Left kidney (tissue), 2 donors: ENCODE results near the gene UCK1. TPM values are rescaled to one million over a fixed set of nuclear protein-coding genes. Genes with fewer than 3 reads are reported as not detected.
"Not testable (repeated sequence)": the region's sequence is repeated elsewhere in the genome, so short reads cannot be mapped to it uniquely, and the experiment has no call there.

ENCODE experiments used
- DNase-seq: peaks from one replicate; pipeline ENCODE4 v3.0.0-alpha.2; 2013
- polyA plus RNA-seq: library from polyadenylated mRNA; unstranded; fragments of 120-200 nt; gene quantifications from one replicate; pipeline ENCODE4 v1.2.1, GENCODE V29; 2013; ENCODE audit not compliant: insufficient read length

UCK1 gene
- polyA plus RNA-seq, 1 donor, result 37.5 TPM

DNA sequence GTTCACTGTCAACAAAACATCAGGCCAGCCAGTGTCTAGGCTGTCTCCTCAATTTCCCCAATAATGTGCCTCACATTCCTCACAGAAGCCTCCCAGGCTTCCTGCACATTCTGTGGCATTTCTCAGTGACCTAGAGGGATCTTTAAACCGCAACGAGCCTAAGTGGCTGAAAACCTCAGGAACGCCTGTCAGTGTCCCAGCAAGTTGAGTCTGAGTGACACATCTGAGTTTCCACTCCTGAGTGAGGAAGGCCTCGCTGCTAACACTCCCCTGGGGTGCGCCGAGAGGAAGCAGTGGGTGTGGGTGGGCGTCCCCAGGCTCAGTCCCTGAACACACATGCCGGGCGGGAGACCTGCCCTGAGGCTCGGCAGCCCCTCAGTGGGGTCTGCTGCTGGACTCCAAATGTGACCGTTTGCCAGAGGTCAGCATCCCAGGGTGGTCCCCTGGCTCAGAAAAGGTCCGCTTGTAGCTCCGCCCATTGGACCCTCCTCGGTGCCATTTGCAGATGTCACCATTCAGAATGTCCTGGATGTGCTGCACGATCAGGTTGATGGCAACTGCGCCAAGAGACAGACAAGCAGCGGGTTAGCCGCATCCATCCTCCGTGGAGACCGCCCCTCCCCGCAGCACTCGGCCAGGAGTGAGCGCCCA lies 6.3 kb downstream of the UCK1 start:
- DNase-seq, result no peak

- no peak for DNase-seq
Observed at GRCh38 chr9:131523451-131524435, 7.3 kb downstream of the UCK1 start.

DNA sequence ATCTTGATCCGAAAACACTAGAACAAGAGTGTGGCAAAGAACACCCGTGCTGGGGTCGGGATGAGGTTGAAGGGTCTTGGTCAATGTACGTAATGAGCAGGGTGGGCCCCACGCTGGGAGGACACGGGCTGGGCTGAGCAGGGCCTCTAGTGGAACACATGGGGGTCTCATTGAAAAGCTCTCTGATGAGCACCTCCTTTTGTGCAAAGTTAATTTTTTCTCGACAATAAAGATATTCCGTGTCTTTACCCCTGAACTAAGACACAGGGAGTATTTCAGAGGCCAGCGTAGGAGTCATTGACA lies 8.0 kb downstream of the UCK1 start:
- no peak for DNase-seq

DNA sequence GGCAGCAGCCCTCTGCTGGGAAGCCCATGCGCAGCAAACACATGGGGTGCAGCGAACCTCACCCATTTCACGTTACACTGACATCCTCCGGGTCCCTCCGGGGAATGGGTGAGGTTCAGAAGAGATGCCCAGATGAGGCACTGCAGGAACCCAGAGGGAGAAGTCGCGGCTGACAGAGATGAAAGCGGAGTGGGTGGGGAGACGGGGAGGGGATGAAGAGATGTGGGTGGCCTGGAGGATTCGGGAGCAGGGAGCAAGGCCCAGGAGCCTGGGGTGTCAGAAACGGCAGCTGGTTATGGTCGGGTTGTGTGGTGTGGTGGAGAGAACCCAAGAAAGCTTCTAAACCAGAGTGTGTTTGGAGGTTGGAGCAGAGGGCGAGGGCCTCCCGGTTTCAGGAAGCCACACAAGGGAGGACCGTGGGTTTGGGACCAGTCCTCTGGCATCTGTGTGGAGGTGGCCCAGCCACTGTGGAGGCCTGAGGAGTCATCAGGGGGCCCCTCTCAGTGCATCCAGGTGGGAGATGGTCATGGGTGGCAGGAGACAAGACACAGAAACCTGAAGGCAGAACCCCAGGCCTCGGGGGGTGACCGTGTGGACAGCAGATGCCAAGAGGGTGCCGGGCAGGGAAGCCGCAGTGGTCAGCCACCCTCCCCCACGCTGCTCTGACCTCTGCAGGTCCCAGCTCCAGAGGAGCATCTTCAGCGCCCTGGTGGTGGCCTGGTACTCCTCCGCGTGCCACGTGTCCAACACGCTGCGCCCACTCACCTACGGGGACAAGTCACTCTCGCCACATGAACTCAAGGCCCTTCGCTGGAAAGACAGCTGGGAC lies 8.6 kb downstream of the UCK1 start:
- DNase-seq, result no peak

DNA sequence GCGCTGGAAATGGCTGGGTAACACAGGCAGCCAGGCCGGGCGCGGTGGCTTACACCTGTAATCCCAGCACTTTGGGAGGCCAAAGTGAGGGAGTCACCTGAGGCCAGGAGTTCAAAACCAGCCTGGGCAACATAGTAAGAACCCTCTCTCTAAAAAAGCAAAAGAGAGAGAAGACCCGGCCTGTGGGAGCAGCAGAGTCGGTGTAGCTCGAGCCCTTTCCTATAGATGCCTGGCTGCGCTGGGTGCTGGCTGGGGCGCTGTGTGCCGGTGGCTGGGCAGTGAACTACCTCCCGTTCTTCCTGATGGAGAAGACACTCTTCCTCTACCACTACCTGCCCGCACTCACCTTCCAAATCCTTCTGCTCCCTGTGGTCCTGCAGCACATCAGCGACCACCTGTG lies 9.2 kb downstream of the UCK1 start:
- DNase-seq, result no peak

- no peak for DNase-seq
Observed at GRCh38 chr9:131521203-131521602, 9.9 kb downstream of the UCK1 start.

- DNase-seq, result no peak
Observed at GRCh38 chr9:131520503-131520902, 10.6 kb downstream of the UCK1 start.

GRCh38 chr9:131518553-131518952 lies 12.5 kb downstream of the UCK1 start:
- no peak for DNase-seq

GRCh38 chr9:131517761-131518190 lies 13.3 kb downstream of the UCK1 start:
- no peak for DNase-seq

GRCh38 chr9:131516930-131517329 lies 14.1 kb downstream of the UCK1 start:
- DNase-seq, result no peak

DNA sequence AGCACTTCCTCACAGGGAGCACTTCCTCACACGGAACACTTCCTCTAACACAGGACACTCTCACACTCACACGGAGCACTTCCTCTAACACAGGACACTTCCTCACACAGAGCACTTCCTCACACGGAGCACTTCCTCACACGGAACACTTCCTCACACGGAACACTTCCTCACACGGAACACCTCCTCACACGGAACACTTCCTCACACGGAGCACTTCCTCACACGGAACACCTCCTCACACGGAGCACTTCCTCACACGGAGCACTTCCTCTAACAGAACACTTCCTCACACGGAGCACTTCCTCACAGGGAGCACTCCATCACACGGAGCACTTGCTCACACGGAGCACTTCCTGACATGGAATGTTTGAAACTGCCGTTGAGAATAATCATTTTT lies 15.0 kb downstream of the UCK1 start:
- no peak for DNase-seq

GRCh38 chr9:131515559-131516031 lies 15.5 kb downstream of the UCK1 start:
- DNase-seq, result not testable (repeated sequence)

DNA sequence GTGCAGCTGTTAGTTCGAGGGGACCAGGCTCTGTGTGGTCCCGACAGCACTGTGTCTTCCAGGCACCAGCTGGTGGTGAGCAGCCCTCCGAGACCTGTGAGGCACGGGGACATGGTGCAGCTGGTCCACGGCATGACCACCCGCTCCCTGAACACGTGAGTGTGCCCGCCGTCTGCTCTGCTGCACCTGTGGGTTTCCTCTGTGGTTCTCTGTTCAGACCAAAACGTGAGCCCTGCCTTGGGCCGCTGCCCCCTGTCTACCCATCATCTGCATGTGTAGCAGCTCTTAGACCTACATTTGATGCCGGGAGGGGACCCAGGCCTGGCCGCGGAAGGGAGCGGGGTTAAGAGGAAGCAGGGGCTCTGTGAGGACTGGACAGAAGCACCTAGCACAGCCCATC lies 17.9 kb downstream of the UCK1 start:
- DNase-seq, result no peak

DNA sequence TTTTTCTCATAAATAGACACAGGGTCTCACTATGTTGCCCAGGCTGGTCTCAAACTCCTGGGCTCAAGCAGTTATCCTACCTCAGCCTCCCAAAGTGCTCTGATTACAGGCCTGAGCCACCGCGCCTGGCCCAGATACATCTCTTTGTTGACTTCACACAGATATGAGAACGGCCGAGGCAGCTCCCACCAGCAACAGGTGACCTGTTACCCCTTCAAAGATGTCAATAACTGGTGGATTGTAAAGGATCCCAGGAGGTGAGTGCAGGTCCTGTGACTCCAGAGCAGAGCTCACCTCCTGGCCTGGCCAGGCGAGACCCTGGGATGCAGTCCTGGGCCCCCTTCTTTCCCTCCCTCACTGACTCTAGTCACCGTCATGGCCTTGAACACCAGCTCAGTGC lies 19.2 kb downstream of the UCK1 start:
- no peak for DNase-seq

DNA sequence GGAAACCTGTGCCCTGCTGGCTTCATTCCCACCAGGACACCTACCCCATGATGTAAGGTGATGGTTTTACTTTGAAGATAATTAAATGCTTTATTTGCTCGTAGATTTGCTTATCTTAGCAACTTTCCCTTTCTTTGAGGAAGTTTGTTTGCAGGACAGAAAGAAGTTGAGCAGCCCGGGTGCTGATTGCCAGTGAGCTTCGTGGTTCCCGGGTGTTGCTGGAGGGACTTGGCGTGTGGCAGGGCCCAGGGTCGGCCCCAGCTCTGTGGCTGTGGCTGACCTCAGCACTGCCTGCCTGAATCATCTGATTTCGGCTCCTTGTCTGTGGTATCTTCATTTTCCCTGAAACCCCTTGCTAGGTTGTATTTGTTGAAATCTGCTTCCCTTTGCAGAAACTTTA lies 19.6 kb downstream of the UCK1 start:
- no peak for DNase-seq

DNA sequence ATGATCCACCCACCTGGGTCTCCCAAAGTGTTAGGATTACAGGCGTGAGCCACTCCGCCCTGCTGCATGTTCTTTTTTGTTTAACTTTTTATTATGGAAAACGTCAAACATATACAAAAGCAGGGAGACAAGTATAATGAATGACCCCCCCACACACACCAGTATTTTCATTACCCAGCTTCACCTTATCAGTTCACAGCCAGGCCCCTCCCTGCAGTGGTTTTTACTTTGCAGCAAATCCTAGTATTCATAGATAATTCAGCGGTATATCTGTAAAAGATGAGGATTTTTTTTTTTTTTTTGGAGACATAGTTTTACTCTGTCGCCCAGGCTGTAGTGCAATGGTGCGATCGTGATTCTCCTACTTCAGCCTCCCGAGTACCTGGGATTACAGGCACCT lies 26.1 kb downstream of the UCK1 start:
- no peak for DNase-seq

DNA sequence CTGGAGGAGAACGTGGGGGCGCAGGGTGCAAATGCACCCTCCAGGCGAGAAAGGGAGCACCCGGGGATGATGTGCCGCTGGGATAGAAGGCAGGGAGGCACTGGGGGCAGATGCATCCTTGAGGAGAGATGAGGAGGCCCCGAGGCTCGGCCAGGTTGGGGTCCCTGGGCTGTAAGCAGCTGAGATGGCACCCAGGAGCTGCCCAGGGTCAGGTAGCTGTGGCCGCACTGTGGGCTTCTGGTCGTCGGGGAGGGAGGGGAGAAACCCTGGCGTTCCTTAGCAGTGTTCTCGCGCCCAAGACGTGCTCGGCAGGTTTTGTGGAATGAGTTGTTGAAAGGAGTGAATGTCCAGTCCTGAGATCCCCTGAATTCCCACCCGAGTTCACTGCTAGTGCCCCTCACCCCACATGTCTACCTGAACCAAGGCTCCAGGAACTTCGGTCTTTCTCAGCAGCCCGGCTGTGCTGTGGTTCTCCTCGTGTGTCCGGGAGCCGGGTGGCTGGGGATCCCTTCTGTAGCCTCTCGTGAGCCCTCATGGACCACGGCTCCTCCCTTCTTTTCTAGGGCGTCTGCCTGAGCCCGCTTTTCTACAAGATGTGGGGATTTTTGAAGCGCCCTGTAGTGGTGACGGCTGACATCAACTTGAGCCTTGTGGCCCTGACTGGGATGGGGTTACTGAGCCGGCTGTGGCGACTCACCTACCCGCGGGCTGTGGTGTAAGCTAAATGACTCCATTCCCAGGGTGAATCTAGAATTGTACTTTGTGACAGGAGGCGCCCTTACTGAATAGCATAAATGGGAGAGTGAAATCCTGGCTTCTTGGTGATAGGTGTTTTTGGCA lies 27.2 kb downstream of the UCK1 start:
- no peak for DNase-seq

DNA sequence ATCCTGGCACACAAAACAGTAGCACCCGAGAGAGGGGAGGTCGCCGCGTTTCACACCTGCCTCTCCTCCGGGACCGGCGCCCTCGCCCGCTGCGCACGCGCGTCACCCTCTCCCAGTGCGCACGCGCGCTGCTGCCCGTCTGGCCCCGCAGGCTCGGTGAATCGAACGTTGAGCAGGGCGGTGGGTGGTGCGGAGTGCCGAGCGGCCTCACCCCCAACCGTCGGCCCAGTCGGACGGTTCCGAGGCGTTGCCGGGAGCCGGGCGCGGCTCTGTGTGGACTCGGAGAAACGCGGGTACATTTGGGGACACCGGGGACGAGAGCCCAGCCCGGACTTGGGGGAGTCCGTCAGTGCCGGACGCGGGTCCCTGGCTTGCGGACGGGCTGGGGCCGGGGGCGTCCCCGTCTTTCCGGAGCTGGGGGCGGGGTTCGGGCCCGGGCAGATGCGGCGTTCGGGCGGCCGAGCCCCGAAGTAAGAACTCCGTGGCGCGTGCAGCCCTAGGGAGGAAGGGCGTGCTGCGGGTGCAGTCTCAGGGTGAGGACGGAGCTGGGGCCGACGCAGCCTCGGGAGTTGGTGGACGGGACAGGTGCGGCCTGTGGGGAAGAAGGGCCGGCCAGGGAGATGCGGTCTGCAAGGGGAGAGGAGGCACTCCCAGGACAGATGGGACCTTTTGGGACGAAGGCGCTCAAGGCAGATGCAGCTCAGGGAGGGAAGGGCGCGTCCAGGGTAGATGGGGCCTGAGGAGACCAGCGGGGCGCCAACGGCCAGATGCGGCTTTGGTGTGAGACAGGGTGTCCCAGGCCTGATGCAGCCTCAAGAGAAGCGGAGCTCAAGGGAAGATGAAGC lies 28.1 kb downstream of the UCK1 start, which contains the start of gene POMT1:
Gene POMT1, plus strand, starts transcription at position 138 of the 845 bp plus-strand sequence. CDS start 1,301 bp downstream, outside the sequence.
- DNase-seq, result peak; percentile 85

GRCh38 chr9:131500939-131501541 lies 30.0 kb downstream of the UCK1 start:
- no peak for DNase-seq

- DNase-seq, result no peak
Observed at GRCh38 chr9:131500377-131500776, 30.7 kb downstream of the UCK1 start.
